SHP77 treated with DMSO at 0.1 percent for 48 hours (cell line): ENCODE data around the gene BCAP31.
"Not testable (repeated sequence)": the region's sequence is repeated elsewhere in the genome, so short reads cannot be mapped to it uniquely, and the experiment has no call there.

Experiments
- DNase-seq: peaks from one replicate; lab custom pipeline; 2025; lab: John Stamatoyannopoulos, UW

Gene BCAP31

DNA sequence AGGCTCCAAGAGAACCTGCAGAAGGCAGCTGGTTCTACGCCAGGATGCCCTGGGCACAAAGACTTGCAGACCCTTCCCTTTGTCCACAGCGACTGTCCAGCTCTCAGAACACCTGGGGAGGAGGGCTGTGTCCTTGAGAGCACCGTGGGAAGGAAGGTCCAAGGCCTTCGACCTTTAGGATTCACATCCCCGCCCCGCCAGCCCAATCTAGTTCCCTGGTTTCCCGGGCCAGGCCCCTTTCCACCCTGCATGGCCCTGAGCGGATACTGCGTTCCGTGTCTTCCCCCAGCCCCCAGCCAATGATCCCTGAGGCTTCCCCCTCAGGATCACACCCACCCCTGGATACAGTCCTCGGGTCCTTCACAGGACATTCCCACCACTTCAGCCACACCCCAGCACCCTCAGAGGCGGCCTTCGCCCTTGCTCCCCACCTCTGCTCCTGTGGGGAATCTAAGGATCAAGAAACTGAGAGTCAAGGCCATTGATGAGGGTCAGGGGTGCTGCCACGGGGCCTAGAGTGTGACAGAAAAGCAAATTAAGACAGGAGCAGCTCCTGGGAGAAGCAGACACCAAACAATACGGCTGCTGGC, 9.6 kb upstream of the BCAP31 start:
- no peak for DNase-seq

GRCh38 chrX:153732401-153732800, 8.2 kb upstream of the BCAP31 start:
- no peak for DNase-seq

DNA sequence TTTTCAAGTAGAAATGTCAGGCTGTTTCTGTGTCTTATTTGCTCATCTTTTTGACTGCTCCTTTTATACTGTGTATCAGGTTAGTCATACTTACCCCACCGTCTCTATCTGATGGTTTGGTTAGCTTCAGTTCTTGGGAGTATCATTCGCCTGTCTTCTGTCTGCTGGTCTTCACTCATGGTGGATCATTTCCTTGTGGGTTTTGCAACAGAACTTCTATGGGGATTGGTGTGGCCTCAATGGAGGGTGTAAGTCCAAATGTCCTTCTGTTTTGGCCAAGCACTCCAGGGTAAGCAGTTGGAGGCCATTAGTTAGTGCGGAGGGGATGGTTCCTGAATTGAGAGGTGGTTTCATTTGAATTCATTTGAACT, 7.6 kb upstream of the BCAP31 start:
- DNase-seq: no peak

GRCh38 chrX:153731117-153731844, 7.1 kb upstream of the BCAP31 start:
- no peak for DNase-seq

- not testable (repeated sequence) for DNase-seq
Observed at GRCh38 chrX:153730115-153730514, 5.9 kb upstream of the BCAP31 start.

GRCh38 chrX:153728951-153729631, 4.9 kb upstream of the BCAP31 start:
- no peak for DNase-seq

GRCh38 chrX:153728095-153728494, 3.9 kb upstream of the BCAP31 start:
- no peak for DNase-seq

DNA sequence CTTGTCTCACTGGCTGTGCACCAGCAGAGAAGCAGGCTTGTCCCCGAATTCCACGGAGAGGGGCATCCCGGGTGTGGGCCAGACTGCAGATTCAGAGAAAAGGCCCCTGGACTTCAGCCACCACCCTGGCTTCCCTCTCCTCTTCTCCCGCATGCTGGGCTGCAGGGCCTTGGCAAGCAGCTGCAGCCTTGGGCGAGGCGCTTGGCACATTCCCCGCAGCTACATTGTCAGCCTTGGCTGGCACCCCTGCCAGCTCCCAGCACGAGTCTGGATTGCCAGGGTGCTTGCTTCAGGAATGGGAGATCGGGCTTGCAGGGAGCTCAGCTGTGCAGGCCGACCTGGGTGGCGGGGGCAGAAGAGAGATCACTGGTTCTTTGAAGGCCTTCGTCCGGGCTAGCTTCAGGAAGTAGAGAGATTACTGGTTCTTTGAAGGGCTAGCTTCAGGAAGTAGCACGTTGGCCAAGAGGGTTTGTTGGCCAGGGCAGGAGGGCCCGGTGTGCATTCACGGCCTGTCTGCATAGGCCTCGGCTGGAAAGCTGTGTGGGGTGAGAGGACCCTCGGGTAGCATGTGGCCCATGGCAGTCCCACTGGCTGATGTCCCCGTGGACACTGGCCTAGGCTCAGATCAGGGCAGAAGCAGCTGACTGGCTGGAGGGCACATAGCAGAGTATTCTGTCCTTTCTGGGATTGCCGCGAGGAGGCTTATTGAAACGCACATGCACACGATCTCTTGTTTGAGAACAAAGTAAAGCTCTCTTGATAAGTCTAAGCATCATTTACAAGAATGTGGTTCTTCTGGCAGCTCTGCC, 3.1 kb upstream of the BCAP31 start:
- DNase-seq: no peak

DNA sequence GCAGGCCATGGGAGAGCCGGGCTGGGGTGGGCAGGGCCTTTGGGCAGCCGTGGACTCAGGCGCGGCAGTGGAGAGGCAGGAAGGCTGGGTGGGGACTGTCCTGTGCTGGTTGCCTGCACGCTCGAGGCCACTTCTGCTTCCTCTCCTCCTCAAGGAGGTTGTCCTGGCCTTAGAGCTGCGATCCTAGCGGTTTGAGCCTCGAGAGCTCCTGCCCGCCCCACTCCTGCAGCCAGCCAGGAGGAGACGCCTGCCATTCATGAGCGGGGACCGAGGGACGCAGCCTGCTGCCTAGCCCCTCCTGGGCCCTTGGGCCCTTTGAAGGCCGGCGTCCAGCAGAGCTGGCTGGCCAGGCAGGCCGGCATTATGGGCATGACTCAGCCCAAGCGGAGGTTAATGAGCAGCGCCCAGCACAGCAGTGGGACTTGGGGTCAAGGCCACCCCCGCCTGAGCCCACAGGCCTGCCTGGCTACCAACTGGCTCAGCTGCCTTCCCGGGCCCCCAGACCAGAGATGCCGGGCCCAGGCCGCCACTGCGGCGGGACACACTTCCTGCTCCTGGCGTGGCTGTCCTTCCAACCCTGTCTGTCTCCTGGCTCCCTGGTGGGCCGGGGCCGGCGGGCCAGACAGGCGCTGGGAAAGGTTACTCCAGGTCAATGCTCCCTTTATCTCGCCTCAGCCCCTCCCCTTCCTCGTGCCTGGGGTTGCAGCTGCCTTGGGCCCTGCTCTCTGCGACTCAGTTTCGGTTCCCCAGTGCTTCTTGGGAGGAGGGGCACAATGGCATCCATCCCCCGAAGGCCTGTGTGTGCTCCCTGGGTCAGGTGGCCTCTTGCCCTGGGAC, 2.3 kb upstream of the BCAP31 start:
- DNase-seq: no peak

DNA sequence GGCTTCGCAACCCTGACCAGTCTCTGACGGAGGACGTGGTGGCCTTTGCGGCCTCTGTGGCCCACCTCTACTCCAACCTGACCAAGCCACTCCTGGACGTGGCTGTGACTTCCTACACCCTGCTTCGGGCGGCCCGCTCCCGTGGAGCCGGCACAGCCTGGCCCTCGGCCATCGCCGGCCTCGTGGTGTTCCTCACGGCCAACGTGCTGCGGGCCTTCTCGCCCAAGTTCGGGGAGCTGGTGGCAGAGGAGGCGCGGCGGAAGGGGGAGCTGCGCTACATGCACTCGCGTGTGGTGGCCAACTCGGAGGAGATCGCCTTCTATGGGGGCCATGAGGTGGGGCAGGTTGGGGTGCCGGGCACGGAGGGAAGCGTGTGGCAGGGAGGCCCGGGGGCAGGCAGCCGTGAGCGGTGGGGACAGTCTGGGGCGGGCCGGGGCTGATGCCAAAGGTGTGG, 1.7 kb upstream of the BCAP31 start:
- DNase-seq: no peak

- DNase-seq: no peak
Observed at GRCh38 chrX:153725039-153725831, 1.0 kb upstream of the BCAP31 start.

DNA sequence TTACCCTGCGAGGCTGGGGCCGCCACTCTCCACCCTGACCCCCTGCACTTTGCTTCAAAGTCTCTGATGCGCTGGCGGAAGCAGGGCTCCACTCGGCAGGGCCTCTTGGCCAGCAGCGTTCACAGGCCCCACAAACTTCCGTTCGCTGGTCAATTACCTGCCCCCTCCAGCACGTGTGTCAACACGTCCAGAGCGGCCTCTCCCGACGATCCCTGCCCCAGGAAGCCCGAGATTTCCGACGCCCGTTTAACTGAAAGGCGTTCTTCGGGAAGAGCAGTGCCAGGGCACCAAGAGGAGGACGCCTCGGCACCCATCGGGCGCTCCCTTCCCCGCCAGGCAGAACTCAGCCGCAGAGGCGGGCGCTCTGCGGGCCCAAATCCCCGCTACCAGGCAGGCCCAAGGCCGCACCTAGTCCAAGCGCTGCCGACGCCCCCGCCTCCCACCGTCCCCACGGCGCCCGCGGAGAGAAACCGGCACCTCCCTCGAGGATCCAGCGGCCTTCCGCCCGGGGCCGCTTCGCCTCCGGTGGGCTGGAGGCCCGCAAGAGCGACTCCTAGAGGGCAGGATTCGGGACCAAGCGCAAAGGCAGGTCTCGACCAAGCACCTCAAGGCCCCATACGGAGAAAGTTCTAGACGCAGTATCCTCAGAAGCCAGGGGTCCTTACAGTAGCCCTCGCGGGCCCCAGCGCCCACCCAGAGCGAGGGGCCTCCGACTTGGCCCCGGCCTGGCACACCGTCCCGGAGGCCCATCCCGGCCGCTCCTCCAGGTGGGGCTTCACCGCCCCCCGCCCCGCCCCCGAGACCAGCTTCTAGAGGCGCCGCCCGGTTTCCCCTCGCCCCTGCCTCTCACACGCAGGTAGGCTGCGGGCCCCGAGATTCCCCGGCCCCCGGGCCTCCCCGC, 586 bp downstream of the BCAP31 start:
- no peak for DNase-seq

DNA sequence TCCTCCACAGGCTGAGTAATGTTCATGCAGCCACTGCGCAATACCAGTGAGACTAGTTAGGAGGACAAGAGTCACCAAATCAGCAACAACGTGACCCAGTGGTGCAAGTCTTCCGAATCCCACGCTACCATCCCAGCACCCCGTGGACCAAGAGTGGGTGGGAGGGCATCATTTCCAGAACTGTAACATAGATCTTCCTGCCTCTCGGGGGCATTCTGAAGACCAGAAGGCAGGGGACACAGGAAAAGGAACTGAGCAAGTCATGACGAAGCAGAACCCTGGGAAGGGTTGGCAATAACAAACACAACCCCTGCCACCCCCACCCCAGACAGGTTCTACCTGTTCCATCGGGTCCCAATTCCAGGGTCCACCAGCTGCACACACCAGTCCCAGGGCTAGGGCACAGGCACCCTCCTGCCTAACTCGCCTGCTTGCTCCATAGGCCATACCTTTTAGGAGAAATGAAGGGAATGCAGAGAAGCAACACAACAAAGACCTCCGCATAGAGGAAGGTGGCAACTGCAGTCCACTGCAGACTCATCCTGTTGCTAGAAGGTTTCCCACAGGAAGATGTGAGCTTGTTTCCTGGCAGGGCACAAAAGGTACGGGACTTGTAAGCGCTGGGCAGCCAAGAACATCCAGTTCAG, 1.4 kb downstream of the BCAP31 start:
- DNase-seq: no peak

DNA sequence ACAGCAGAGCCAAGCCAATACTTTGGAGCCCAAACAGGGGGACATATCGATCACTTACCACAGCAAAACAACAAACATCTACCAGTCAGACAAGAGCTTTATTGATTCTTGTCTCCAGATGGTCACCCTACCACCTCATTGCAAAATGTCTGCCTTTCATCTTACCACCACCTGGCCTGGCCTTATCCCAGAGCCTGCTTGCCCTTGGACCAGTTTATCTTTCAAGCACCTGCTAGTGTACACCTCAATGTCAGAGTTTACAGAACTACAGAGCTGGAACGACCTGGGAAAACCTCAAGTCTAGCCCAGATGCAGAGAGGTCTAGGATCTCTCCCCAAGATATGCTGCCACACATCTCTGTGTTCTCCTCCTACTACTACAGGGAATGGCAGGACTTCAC, 4.5 kb downstream of the BCAP31 start:
- DNase-seq: no peak

GRCh38 chrX:153719238-153719637, 4.9 kb downstream of the BCAP31 start:
- DNase-seq: no peak

GRCh38 chrX:153717445-153717844, 6.7 kb downstream of the BCAP31 start:
- DNase-seq: no peak

DNA sequence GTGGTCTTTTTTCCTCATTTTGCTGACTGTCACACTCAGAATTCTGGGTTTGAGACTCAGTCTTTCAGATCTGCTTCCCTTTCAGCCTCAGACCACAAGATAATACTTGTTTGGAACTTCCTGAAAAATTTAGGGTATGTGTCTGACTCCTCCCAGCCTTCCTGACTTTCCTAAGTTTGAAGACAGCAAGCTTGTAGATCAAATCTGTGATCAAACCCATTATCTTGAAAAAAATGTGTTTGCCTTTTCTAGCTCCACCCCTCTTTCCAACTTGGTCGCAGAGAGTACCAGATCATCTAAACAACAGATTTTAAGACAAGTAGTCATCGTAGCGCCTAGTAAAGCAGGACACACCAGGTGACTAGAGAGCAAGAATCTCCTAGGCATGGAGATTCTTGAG, 9.9 kb downstream of the BCAP31 start:
- no peak for DNase-seq

DNA sequence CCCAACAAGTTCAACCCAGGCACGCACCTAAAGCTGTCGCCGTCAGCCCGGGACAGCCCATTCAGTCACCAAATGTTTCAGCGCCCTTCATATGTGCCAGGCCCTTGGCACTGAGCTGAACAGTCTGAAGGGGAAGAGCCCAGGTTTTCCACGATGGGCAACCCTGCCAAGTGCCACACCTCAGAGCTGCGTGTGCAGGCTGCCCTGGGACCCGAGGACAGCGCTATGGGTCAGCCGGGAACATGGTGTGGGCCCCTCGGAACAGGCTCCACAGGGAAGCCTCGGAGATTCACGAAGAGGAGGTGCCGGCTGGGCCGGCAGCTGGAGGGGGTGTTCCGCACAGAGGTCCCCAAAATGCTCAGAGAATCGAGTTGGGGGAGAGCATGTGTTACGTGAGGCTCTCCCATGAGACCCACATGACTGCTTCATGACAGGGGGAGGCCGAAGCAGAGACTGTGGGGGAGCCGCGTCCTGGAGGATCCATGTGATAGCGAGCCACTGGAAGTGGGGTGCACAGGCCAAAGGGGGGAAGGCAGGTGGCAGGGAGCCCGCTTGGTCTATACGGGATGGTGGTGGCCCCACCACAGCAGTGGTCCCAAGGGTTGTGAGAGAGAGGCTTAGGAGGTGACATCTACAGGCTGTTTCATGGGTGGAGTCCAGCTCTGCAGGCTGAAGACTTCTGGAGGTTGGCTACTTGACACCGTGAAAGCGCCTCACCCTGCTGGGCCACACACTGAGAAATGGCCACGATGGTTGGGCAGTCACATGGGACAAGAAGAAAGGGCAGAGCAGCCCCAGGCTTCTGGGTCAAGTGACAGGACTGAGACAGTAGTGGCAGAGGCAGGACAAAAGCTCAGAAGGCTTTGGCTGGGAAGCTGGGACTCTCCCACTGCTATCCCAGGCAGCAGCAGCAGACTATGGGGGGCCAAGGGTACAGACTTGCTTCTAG, 14.2 kb downstream of the BCAP31 start:
- no peak for DNase-seq
